HepG2 (cell line): ENCODE data around the gene ARHGEF40. TPM values are rescaled to one million over a fixed set of nuclear protein-coding genes. Genes with fewer than 3 reads are reported as not detected.

Source experiments
- CREM ChIP-seq, 2 experiments: sonication (generic) in 1 of 2; formaldehyde crosslinking in 1 of 2; IDR thresholded peaks; 2 replicates each; pipeline versions ENCODE4 v1.4.0 to v1.6.1; 2016 to 2020; ENCODE audit warnings: antibody characterized with exemption in 1 of 2, mild to moderate bottlenecking in 1 of 2, missing genetic modification reagents in 1 of 2
- FOXO4 ChIP-seq: sonication (generic); formaldehyde crosslinking; conservative IDR thresholded peaks from 2 replicates; pipeline ENCODE4 v1.8.1; 2023; ENCODE audit warnings: missing genetic modification reagents
- GTF3A ChIP-seq: sonication (generic); formaldehyde crosslinking; conservative IDR thresholded peaks from 2 replicates; pipeline ENCODE4 v1.4.0; 2020; ENCODE audit warnings: mild to moderate bottlenecking, missing genetic modification reagents
- JARID2 ChIP-seq: sonication (generic); formaldehyde crosslinking; IDR thresholded peaks from 2 replicates; pipeline ENCODE4 v1.8.1; 2023; ENCODE audit warnings: missing genetic modification reagents, inconsistent platforms; ENCODE audit not compliant: insufficient replicate concordance
- NBN ChIP-seq: fragments of 450-650 bp; conservative IDR thresholded peaks from 2 replicates; pipeline ENCODE4 v1.6.1; 2017
- PATZ1 ChIP-seq: sonication (generic); formaldehyde crosslinking; IDR thresholded peaks from 2 replicates; pipeline ENCODE4 v1.4.0; 2020; ENCODE audit warnings: missing genetic modification reagents
- SMARCE1 ChIP-seq: fragments of 450-650 bp; IDR thresholded peaks from 2 replicates; pipeline ENCODE4 v1.6.1; 2017; ENCODE audit warnings: borderline replicate concordance
- SOX6 ChIP-seq, 2 experiments: fragments of 450-650 bp in 1 of 2; sonication (generic) in 1 of 2; formaldehyde crosslinking in 1 of 2; IDR thresholded peaks; 2 replicates each; pipeline versions ENCODE4 v1.4.0 to v1.6.1; 2017 to 2020; ENCODE audit warnings: antibody characterized with exemption in 1 of 2, mild to moderate bottlenecking in 1 of 2, missing genetic modification reagents in 1 of 2
- TBP ChIP-seq: sonication (generic); formaldehyde crosslinking; IDR thresholded peaks from 2 replicates; pipeline ENCODE4 v1.5.0; 2020; ENCODE audit warnings: missing genetic modification reagents
- ZBTB26 ChIP-seq: IDR thresholded peaks from 2 replicates; pipeline ENCODE4 v1.6.1; 2016; ENCODE audit warnings: missing compliant biosample characterization, missing genetic modification reagents, borderline replicate concordance
- ZFAT ChIP-seq: sonication (generic); formaldehyde crosslinking; conservative IDR thresholded peaks from 2 replicates; pipeline ENCODE4 v1.8.1; 2023; ENCODE audit warnings: missing genetic modification reagents, inconsistent platforms
- ZNF138 ChIP-seq: sonication (generic); formaldehyde crosslinking; IDR thresholded peaks from 2 replicates; pipeline ENCODE4 v1.5.0; 2020; ENCODE audit warnings: mild to moderate bottlenecking, low read depth, missing genetic modification reagents
- ZNF318 ChIP-seq: sonication (generic); formaldehyde crosslinking; IDR thresholded peaks from 2 replicates; pipeline ENCODE4 v1.4.0; 2020; ENCODE audit warnings: mild to moderate bottlenecking, missing genetic modification reagents
- ZSCAN21 ChIP-seq: sonication (generic); formaldehyde crosslinking; IDR thresholded peaks from 2 replicates; pipeline ENCODE4 v1.8.0; 2022; ENCODE audit warnings: mild to moderate bottlenecking, missing genetic modification reagents, moderate library complexity, borderline replicate concordance
- polyA plus RNA-seq, 8 experiments: library from polyadenylated mRNA; depleted of rRNA in 3 of 8; stranded (reverse) in 7 of 8; unstranded in 1 of 8; fragments of >200 nt; fragmentation: Illumina TruSeq in 4 of 8; extraction: Trizol in 4 of 8; gene quantifications; 2 replicates each; pipeline versions ENCODE4 v1.2.1 to v1.2.3, GENCODE V29; 2011 to 2016; ENCODE audit warnings: low read depth in 4 of 8, missing spikeins in 1 of 8, mixed read lengths in 1 of 8; ENCODE audit not compliant: insufficient read depth in 1 of 8
- total RNA-seq, 5 experiments: library from RNA; depleted of rRNA; stranded (reverse); fragments of >200 nt; fragmentation: Illumina TruSeq; extraction: Trizol; gene quantifications; 2 replicates each; pipeline ENCODE4 v1.2.3, GENCODE V29; 2016; ENCODE audit warnings: low read depth in 1 of 5

Gene ARHGEF40
- total and polyA plus RNA-seq, 2 of the 13 experiments (the other 11 are each of a cell fraction or from before 2014, with no cell fraction given) = 28.1 to 78.1 TPM

GRCh38 chr14:21102521-21103410 is 32.7 kb downstream of the ARHGEF40 start (continued):
- TF ChIP-seq ZNF138 (CRISPR knock-in tag) (no peak), ZBTB26 (CRISPR knock-in tag) (no peak), ZNF318 (peak; percentile 51; the same call in 1 of the 2 replicates), SMARCE1 (no peak), SOX6 (IDR thresholded peaks at IDR 0.05) (no peak), SOX6 (CRISPR knock-in tag; IDR thresholded peaks at IDR 0.05) (no peak), NBN (no peak), ZSCAN21 (CRISPR knock-in tag) (peak; percentile 100), ZFAT (no peak), TBP (CRISPR knock-in tag) (no peak), CREM (IDR thresholded peaks at IDR 0.05) (no peak), CREM (CRISPR knock-in tag; IDR thresholded peaks at IDR 0.05) (no peak), JARID2 (CRISPR knock-in tag) (no peak), GTF3A (CRISPR knock-in tag) (0 out of 2 replicates have a peak, but pooled peaks have one; percentile 46), PATZ1 (CRISPR knock-in tag) (peak; percentile 22; the same call in 1 of the 2 replicates), FOXO4 (CRISPR knock-in tag) (0 out of 2 replicates have a peak, but pooled peaks have one; percentile 88)
